ENCODE data around the gene NADK. TPM values are rescaled to one million over a fixed set of nuclear protein-coding genes. Genes with fewer than 3 reads are reported as not detected.

NADK gene
- total and polyA plus RNA-seq, 2 donors (not counting 1 experiment from before 2014, with no cell fraction given) = 149 to 184 TPM

GRCh38 chr1:1773874-1774273, 4.4 kb downstream of the NADK start:
- 100% methylated on average over 3 of the region's 4 CpGs for WGBS (ENCODE audit: insufficient coverage)
- Histone ChIP-seq H3K9ac (ENCODE audit: low read length) (no peak overlapping the region), H3K27me3 (replicated peaks in 1 of 4; ENCODE audit: control extremely low read depth in 1 of 4, control insufficient read depth in 3 of 4, insufficient read depth in 4 of 4, low read length in 3 of 4) (no peaks in the 10 kb centered on the region), H4K20me1 (ENCODE audit: control insufficient read depth, insufficient read depth, low read length, poor library complexity, severe bottlenecking) (peaks cover 49% of the 10 kb centered on the region), H2AFZ (ENCODE audit: insufficient read depth, low read depth, low read length, poor library complexity, severe bottlenecking) (no peak overlapping the region), H3K9me3 (ENCODE audit: control extremely low read depth in 1 of 3, control insufficient read depth in 2 of 3, insufficient read depth in 1 of 3, low read length in 2 of 3) (peaks cover 0 to 7% (median 0%) of the 10 kb centered on the region in 3 donors), H3K4me3 (ENCODE audit: control extremely low read depth in 1 of 5, extremely low read depth in 1 of 5, insufficient read depth in 1 of 5, low read depth in 2 of 5, low read length in 4 of 5) (no peak overlapping the region), H3K79me2 (ENCODE audit: control insufficient read depth, insufficient read depth, low read length) (peaks cover 91% of the 10 kb centered on the region), H3K36me3 (replicated peaks in 1 of 2; ENCODE audit: control extremely low read depth in 1 of 2, control insufficient read depth in 1 of 2, extremely low read depth in 1 of 2, insufficient read depth in 2 of 2, low read length in 1 of 2) (peaks cover 0 to 26% of the 10 kb centered on the region in 2 experiments), H3K27ac (ENCODE audit: low read length in 2 of 2) (peak overlapping the region in 1 of 2 donors; percentile 58), H3K4me2 (replicated peaks; ENCODE audit: low read depth, low read length, poor library complexity, severe bottlenecking) (no peak overlapping the region), H3K4me1 (ENCODE audit: control insufficient read depth in 2 of 2, insufficient read depth in 2 of 2, low read length in 2 of 2) (peaks cover 29 to 39% of the 10 kb centered on the region in 2 donors)
- DNase-seq (no peak), ATAC-seq (ENCODE audit: low read depth) (no peak)
- no peak overlapping the region for H3K4me3 Mint-ChIP-seq
- no peaks in the 10 kb centered on the region for H3K27me3 Mint-ChIP-seq
- ChIA-PET CTCF (no interaction called here), POLR2A (no interaction called here)
- peaks cover 43% of the 10 kb centered on the region for H3K4me1 Mint-ChIP-seq
- peaks cover 4% of the 10 kb centered on the region for H3K9me3 Mint-ChIP-seq (ENCODE audit: insufficient read depth)
- TF ChIP-seq EZH2 (IDR thresholded peaks at IDR 0.05; ENCODE audit: borderline replicate concordance, insufficient read depth, low read depth, low read length, poor library complexity, severe bottlenecking) = no peak
- no peak for TF ChIP-seq CTCF (IDR thresholded peaks at IDR 0.05)
- H3K27ac Mint-ChIP-seq = peak overlapping the region; percentile 68
- intact Hi-C loops (cut with micrococcal nuclease) = no loop called here

- POLR2A ChIA-PET = no interaction called here
- peaks cover 34% of the 10 kb centered on the region for H3K4me1 Mint-ChIP-seq
Observed at GRCh38 chr1:1771096-1771495, 7.2 kb downstream of the NADK start.

More at GRCh38 chr1:1771096-1771495, 7.2 kb downstream of the NADK start:
- peaks cover 17 to 21% of the 10 kb centered on the region in 2 donors for H3K4me1 ChIP-seq (ENCODE audit: control insufficient read depth in 2 of 2, insufficient read depth in 2 of 2, low read length in 2 of 2)
- 100% methylated on average over 3 of the region's 3 CpGs for WGBS (ENCODE audit: insufficient coverage)
- no peaks in the 10 kb centered on the region for H3K27me3 ChIP-seq (replicated peaks in 1 of 4; ENCODE audit: control extremely low read depth in 1 of 4, control insufficient read depth in 3 of 4, insufficient read depth in 4 of 4, low read length in 3 of 4)
- H3K36me3 ChIP-seq (replicated peaks in 1 of 2; ENCODE audit: control extremely low read depth in 1 of 2, control insufficient read depth in 1 of 2, extremely low read depth in 1 of 2, insufficient read depth in 2 of 2, low read length in 1 of 2) = peaks cover 0 to 51% of the 10 kb centered on the region in 2 experiments
- Mint-ChIP-seq H3K9me3 (ENCODE audit: insufficient read depth) (peaks cover 4% of the 10 kb centered on the region), H3K27ac (peak overlapping the region; percentile 5), H3K4me3 (no peak overlapping the region), H3K27me3 (no peaks in the 10 kb centered on the region)
- intact Hi-C loops (cut with micrococcal nuclease) = no loop called here
- ATAC-seq (ENCODE audit: low read depth) (no peak), DNase-seq (no peak)
- no peak for TF ChIP-seq EZH2 (IDR thresholded peaks at IDR 0.05; ENCODE audit: borderline replicate concordance, insufficient read depth, low read depth, low read length, poor library complexity, severe bottlenecking)
- TF ChIP-seq CTCF (IDR thresholded peaks at IDR 0.05) = no peak
- H2AFZ ChIP-seq (ENCODE audit: insufficient read depth, low read depth, low read length, poor library complexity, severe bottlenecking) = no peak overlapping the region
- peaks cover 0 to 7% (median 0%) of the 10 kb centered on the region in 3 donors for H3K9me3 ChIP-seq (ENCODE audit: control extremely low read depth in 1 of 3, control insufficient read depth in 2 of 3, insufficient read depth in 1 of 3, low read length in 2 of 3)
- H3K79me2 ChIP-seq (ENCODE audit: control insufficient read depth, insufficient read depth, low read length) = peaks cover 98% of the 10 kb centered on the region
- CTCF ChIA-PET = no interaction called here
- H3K27ac ChIP-seq (ENCODE audit: low read length in 2 of 2) = no peak overlapping the region
- no peak overlapping the region for H3K9ac ChIP-seq (ENCODE audit: low read length)
- no peak overlapping the region for H3K4me3 ChIP-seq (ENCODE audit: control extremely low read depth in 1 of 5, extremely low read depth in 1 of 5, insufficient read depth in 1 of 5, low read depth in 2 of 5, low read length in 4 of 5)
- no peak overlapping the region for H3K4me2 ChIP-seq (replicated peaks; ENCODE audit: low read depth, low read length, poor library complexity, severe bottlenecking)
- H4K20me1 ChIP-seq (ENCODE audit: control insufficient read depth, insufficient read depth, low read length, poor library complexity, severe bottlenecking) = peaks cover 62% of the 10 kb centered on the region
